Effector memory CD4-positive, alpha-beta T cell (primary cell): Measurements from ENCODE around the gene BICD2.

Experiments used
- DNase-seq, 3 donors: peaks; one replicate each; pipeline ENCODE4 v3.0.0-alpha.2; 2020
- H3K27ac ChIP-seq: 2 replicates; pipeline ENCODE4 v1.7.0; 2013; ENCODE audit warnings: mild to moderate bottlenecking, low read length, moderate library complexity; ENCODE audit not compliant: insufficient read depth, poor library complexity, severe bottlenecking
- H3K27me3 ChIP-seq: replicated peaks from 2 replicates; pipeline ENCODE4 v1.7.0; 2013; ENCODE audit warnings: mild to moderate bottlenecking, low read length; ENCODE audit not compliant: insufficient read depth, control insufficient read depth, poor library complexity, severe bottlenecking
- H3K36me3 ChIP-seq: 2 replicates; pipeline ENCODE4 v1.7.0; 2013; ENCODE audit warnings: mild to moderate bottlenecking, low read length, moderate library complexity; ENCODE audit not compliant: control insufficient read depth, insufficient read depth
- H3K4me1 ChIP-seq: 2 replicates; pipeline ENCODE4 v1.7.0; 2013; ENCODE audit warnings: low read length, mild to moderate bottlenecking; ENCODE audit not compliant: control insufficient read depth, insufficient read depth, poor library complexity, severe bottlenecking
- H3K4me3 ChIP-seq: 2 replicates; pipeline ENCODE4 v1.7.0; 2013; ENCODE audit warnings: low read length, low read depth, mild to moderate bottlenecking; ENCODE audit not compliant: insufficient read depth, poor library complexity, severe bottlenecking
- H3K9me3 ChIP-seq: 2 replicates; pipeline ENCODE4 v1.7.0; 2013; ENCODE audit warnings: mild to moderate bottlenecking, low read length, moderate library complexity; ENCODE audit not compliant: control insufficient read depth

The BICD2 gene

GRCh38 chr9:92795598-92796336 is 31.1 kb upstream of the BICD2 start:
- Histone ChIP-seq H3K4me3 (no peak overlapping the region), H3K4me1 (peaks cover 3% of the 10 kb centered on the region), H3K27ac (no peak overlapping the region), H3K9me3 (no peaks in the 10 kb centered on the region), H3K27me3 (no peaks in the 10 kb centered on the region), H3K36me3 (no peaks in the 10 kb centered on the region)
- no peak for DNase-seq

- DNase-seq, result no peak
- H3K36me3 ChIP-seq, result no peaks in the 10 kb centered on the region
- H3K4me1 ChIP-seq, result peaks cover 6% of the 10 kb centered on the region
- H3K9me3 ChIP-seq, result no peaks in the 10 kb centered on the region
- no peaks in the 10 kb centered on the region for H3K27me3 ChIP-seq
- H3K4me3 ChIP-seq, result no peak overlapping the region
- H3K27ac ChIP-seq, result no peak overlapping the region
Observed at GRCh38 chr9:92795000-92795399, 30.4 kb upstream of the BICD2 start.

- no peak for DNase-seq
- H3K4me1 ChIP-seq, result peaks cover 6% of the 10 kb centered on the region
- no peaks in the 10 kb centered on the region for H3K36me3 ChIP-seq
- H3K4me3 ChIP-seq, result no peak overlapping the region
- H3K27me3 ChIP-seq, result no peaks in the 10 kb centered on the region
- H3K27ac ChIP-seq, result no peak overlapping the region
- no peaks in the 10 kb centered on the region for H3K9me3 ChIP-seq
Observed at GRCh38 chr9:92794426-92794825, 29.8 kb upstream of the BICD2 start.

GRCh38 chr9:92790542-92791527 is 26.2 kb upstream of the BICD2 start:
- peaks cover 6% of the 10 kb centered on the region for H3K4me1 ChIP-seq
- DNase-seq, result peak; percentile 47 to 67 (median 59)
- H3K4me3 ChIP-seq, result no peak overlapping the region
- no peaks in the 10 kb centered on the region for H3K9me3 ChIP-seq
- H3K36me3 ChIP-seq, result no peaks in the 10 kb centered on the region
- H3K27me3 ChIP-seq, result no peaks in the 10 kb centered on the region
- H3K27ac ChIP-seq, result no peak overlapping the region

- H3K27me3 ChIP-seq, result no peaks in the 10 kb centered on the region
- H3K36me3 ChIP-seq, result no peaks in the 10 kb centered on the region
- no peak for DNase-seq
- H3K4me3 ChIP-seq, result no peak overlapping the region
- no peaks in the 10 kb centered on the region for H3K9me3 ChIP-seq
- peaks cover 6% of the 10 kb centered on the region for H3K4me1 ChIP-seq
- H3K27ac ChIP-seq, result no peak overlapping the region
Observed at GRCh38 chr9:92786298-92786697, 21.7 kb upstream of the BICD2 start.

GRCh38 chr9:92781899-92782298 is 17.3 kb upstream of the BICD2 start:
- H3K4me3 ChIP-seq, result no peak overlapping the region
- H3K9me3 ChIP-seq, result no peaks in the 10 kb centered on the region
- H3K27ac ChIP-seq, result no peak overlapping the region
- no peaks in the 10 kb centered on the region for H3K27me3 ChIP-seq
- H3K36me3 ChIP-seq, result no peaks in the 10 kb centered on the region
- DNase-seq, result no peak
- no peaks in the 10 kb centered on the region for H3K4me1 ChIP-seq

- Histone ChIP-seq H3K9me3 (no peaks in the 10 kb centered on the region), H3K4me1 (no peaks in the 10 kb centered on the region), H3K4me3 (no peak overlapping the region), H3K27me3 (no peaks in the 10 kb centered on the region), H3K27ac (no peak overlapping the region), H3K36me3 (no peaks in the 10 kb centered on the region)
- no peak for DNase-seq
Observed at GRCh38 chr9:92780206-92780605, 15.6 kb upstream of the BICD2 start.

- Histone ChIP-seq H3K27me3 (no peaks in the 10 kb centered on the region), H3K4me3 (no peak overlapping the region), H3K27ac (no peak overlapping the region), H3K9me3 (no peaks in the 10 kb centered on the region), H3K4me1 (peaks cover 1% of the 10 kb centered on the region), H3K36me3 (no peaks in the 10 kb centered on the region)
- DNase-seq, result no peak
Observed at GRCh38 chr9:92775466-92775865, 10.8 kb upstream of the BICD2 start.

- Histone ChIP-seq H3K27ac (no peak overlapping the region), H3K36me3 (no peaks in the 10 kb centered on the region), H3K4me1 (peaks cover 5% of the 10 kb centered on the region), H3K4me3 (no peak overlapping the region), H3K9me3 (no peaks in the 10 kb centered on the region), H3K27me3 (no peaks in the 10 kb centered on the region)
- DNase-seq, result no peak
Observed at GRCh38 chr9:92774274-92774673, 9.6 kb upstream of the BICD2 start.

GRCh38 chr9:92773810-92774209 is 9.2 kb upstream of the BICD2 start:
- no peak overlapping the region for H3K27ac ChIP-seq
- H3K9me3 ChIP-seq, result no peaks in the 10 kb centered on the region
- DNase-seq, result no peak

More at GRCh38 chr9:92773810-92774209, 9.2 kb upstream of the BICD2 start:
- H3K36me3 ChIP-seq, result no peaks in the 10 kb centered on the region
- peaks cover 5% of the 10 kb centered on the region for H3K4me1 ChIP-seq
- H3K4me3 ChIP-seq, result no peak overlapping the region
- H3K27me3 ChIP-seq, result no peaks in the 10 kb centered on the region
